ENCODE results near the gene GDPD2. TPM values are rescaled to one million over a fixed set of nuclear protein-coding genes. Genes with fewer than 3 reads are reported as not detected.

GDPD2 gene
- total RNA-seq, 1 donor from 2014 or later = not detected

- Histone ChIP-seq H3K4me3 (no peak overlapping the region), H3K4me1 (peaks cover 13% of the 10 kb centered on the region), H3K27me3 (ENCODE audit: low read depth) (peaks cover 18% of the 10 kb centered on the region), H3K9me3 (replicated peaks) (no peaks in the 10 kb centered on the region), H3K27ac (replicated peaks) (no peak overlapping the region), H3K36me3 (no peaks in the 10 kb centered on the region)
- intact Hi-C loops (cut with micrococcal nuclease) = no loop called here
- DNase-seq = no peak
- TF ChIP-seq CTCF (IDR thresholded peaks at IDR 0.05; ENCODE audit: borderline replicate concordance) = no peak
These were observed 15.9 kb downstream of the GDPD2 start for GRCh38 chrX:70439016-70439415.

GRCh38 chrX:70442224-70442623, 19.1 kb downstream of the GDPD2 start:
- intact Hi-C loops (cut with micrococcal nuclease) = no loop called here
- peaks cover 33% of the 10 kb centered on the region for H3K27me3 ChIP-seq (ENCODE audit: low read depth)
- H3K27ac ChIP-seq (replicated peaks) = no peak overlapping the region
- no peak overlapping the region for H3K4me3 ChIP-seq
- TF ChIP-seq CTCF (IDR thresholded peaks at IDR 0.05; ENCODE audit: borderline replicate concordance) = no peak
- peaks cover 8% of the 10 kb centered on the region for H3K4me1 ChIP-seq
- no peak for DNase-seq
- H3K9me3 ChIP-seq (replicated peaks) = no peaks in the 10 kb centered on the region
- H3K36me3 ChIP-seq = no peaks in the 10 kb centered on the region

- peaks cover 33% of the 10 kb centered on the region for H3K27me3 ChIP-seq (ENCODE audit: low read depth)
- no peak within 1 kb of the TSS for H3K27ac ChIP-seq (replicated peaks)
- H3K4me3 ChIP-seq = peak within 1 kb of the TSS; percentile 51
- H3K9me3 ChIP-seq (replicated peaks) = no peaks in the 10 kb centered on the region
- no peak for TF ChIP-seq CTCF (IDR thresholded peaks at IDR 0.05; ENCODE audit: borderline replicate concordance)
- intact Hi-C loops (cut with micrococcal nuclease) = no loop called here
- no peak for DNase-seq
- no peaks in the 10 kb centered on the region for H3K36me3 ChIP-seq
- peaks cover 8% of the 10 kb centered on the region for H3K4me1 ChIP-seq
These were observed 21.3 kb downstream of the GDPD2 start, which contains the start of gene DLG3 for GRCh38 chrX:70444326-70444945. Gene DLG3, plus strand, starts transcription at chrX:70444835. Its CDS starts 367 bp downstream, at chrX:70445202.

GRCh38 chrX:70444946-70445656, 22.0 kb downstream of the GDPD2 start:
- H3K27ac ChIP-seq (replicated peaks) = no peak overlapping the region
- peaks cover 33% of the 10 kb centered on the region for H3K27me3 ChIP-seq (ENCODE audit: low read depth)
- no peak for DNase-seq
- no peaks in the 10 kb centered on the region for H3K9me3 ChIP-seq (replicated peaks)
- H3K4me1 ChIP-seq = peaks cover 8% of the 10 kb centered on the region
- no peaks in the 10 kb centered on the region for H3K36me3 ChIP-seq
- H3K4me3 ChIP-seq = peak overlapping the region; percentile 51
- no peak for TF ChIP-seq CTCF (IDR thresholded peaks at IDR 0.05; ENCODE audit: borderline replicate concordance)
- intact Hi-C loops (cut with micrococcal nuclease) = no loop called here

- Histone ChIP-seq H3K27ac (replicated peaks) (no peak overlapping the region), H3K36me3 (no peaks in the 10 kb centered on the region), H3K27me3 (ENCODE audit: low read depth) (peaks cover 33% of the 10 kb centered on the region), H3K4me1 (peaks cover 8% of the 10 kb centered on the region), H3K9me3 (replicated peaks) (no peaks in the 10 kb centered on the region), H3K4me3 (no peak overlapping the region)
- no peak for TF ChIP-seq CTCF (IDR thresholded peaks at IDR 0.05; ENCODE audit: borderline replicate concordance)
- intact Hi-C loops (cut with micrococcal nuclease) = no loop called here
- DNase-seq = no peak
These were observed 22.8 kb downstream of the GDPD2 start for GRCh38 chrX:70445951-70446350.

All from left ventricle myocardium inferior (tissue), 1 donor.